Uterus (tissue), 2 donors: ENCODE data around the gene EVA1C.
"Not testable (repeated sequence)": the region's sequence is repeated elsewhere in the genome, so short reads cannot be mapped to it uniquely, and the experiment has no call there.

ENCODE experiments used
- POLR2A ChIP-seq, 2 donors: fragments of 450-650 bp; IDR thresholded peaks; one replicate each; pipeline ENCODE4 v1.6.1; 2016; ENCODE audit warnings: antibody characterized with exemption in 2 of 2, mild to moderate bottlenecking in 1 of 2, moderate library complexity in 1 of 2
- TF ChIP-seq, protein P1 (sequence below), 4 experiments: fragments of 200-600 bp in 2 of 4; fragments of 450-650 bp in 2 of 4; sonication (generic) in 2 of 4; IDR thresholded peaks; one replicate each; pipeline ENCODE4 v1.5.1; 2016 to 2019; ENCODE audit warnings: antibody characterized with exemption in 4 of 4, mild to moderate bottlenecking in 2 of 4, moderate library complexity in 1 of 4

DNA sequence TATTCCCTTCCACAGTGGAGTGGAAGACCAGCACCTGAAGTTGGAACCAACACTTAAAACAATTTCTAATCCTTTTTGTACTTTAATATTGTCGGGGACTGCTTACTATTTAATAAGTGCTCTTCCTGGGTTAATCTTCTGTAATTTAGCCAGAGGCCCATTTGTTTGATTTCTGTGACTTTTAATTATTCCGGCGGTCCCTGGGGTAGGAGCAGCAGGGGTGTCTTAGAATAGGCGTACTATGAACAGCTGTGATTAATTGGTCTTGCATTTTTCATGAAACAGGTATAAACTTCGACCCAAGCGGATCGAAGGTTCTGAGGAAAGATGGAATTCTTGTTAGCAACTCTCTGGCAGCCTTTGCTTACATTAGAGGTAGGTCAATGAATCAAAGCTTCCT, 91.1 kb downstream of the EVA1C start:
- TF ChIP-seq POLR2A (IDR thresholded peaks at IDR 0.05), result not testable (repeated sequence)
- TF ChIP-seq, protein P1, sequence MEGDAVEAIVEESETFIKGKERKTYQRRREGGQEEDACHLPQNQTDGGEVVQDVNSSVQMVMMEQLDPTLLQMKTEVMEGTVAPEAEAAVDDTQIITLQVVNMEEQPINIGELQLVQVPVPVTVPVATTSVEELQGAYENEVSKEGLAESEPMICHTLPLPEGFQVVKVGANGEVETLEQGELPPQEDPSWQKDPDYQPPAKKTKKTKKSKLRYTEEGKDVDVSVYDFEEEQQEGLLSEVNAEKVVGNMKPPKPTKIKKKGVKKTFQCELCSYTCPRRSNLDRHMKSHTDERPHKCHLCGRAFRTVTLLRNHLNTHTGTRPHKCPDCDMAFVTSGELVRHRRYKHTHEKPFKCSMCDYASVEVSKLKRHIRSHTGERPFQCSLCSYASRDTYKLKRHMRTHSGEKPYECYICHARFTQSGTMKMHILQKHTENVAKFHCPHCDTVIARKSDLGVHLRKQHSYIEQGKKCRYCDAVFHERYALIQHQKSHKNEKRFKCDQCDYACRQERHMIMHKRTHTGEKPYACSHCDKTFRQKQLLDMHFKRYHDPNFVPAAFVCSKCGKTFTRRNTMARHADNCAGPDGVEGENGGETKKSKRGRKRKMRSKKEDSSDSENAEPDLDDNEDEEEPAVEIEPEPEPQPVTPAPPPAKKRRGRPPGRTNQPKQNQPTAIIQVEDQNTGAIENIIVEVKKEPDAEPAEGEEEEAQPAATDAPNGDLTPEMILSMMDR (IDR thresholded peaks at IDR 0.05), result not testable (repeated sequence)
